K562 (cell line): Measurements from ENCODE around the gene EFCAB5. TPM values are rescaled to one million over a fixed set of nuclear protein-coding genes. Genes with fewer than 3 reads are reported as not detected.

Experiments used
- ATAC-seq: fragments of 200-7000 bp; cut with Tn5 transposase; 3 replicates; pipeline ENCODE4 v1.9.1; 2020; ENCODE audit warnings: moderate library complexity
- BruUV-seq: library from RNA; stranded (reverse); fragments of 400-500 nt; replicated peaks from 2 replicates; lab custom pipeline; 2021; lab: Mats Ljungman, UMichigan
- CTCF ChIA-PET: fragments of 300-600 bp; formaldehyde crosslinking; extraction: SDS; loops from one replicate; lab custom pipeline; 2021; ENCODE audit warnings: low intra/inter-chr PET ratio; lab: Yijun Ruan, JAX
- POLR2A ChIA-PET: fragments of 300-600, 350-650 bp; sonication (Branson Sonifier 250); formaldehyde crosslinking; extraction: SDS; loops from one replicate; lab custom pipeline; 2021; ENCODE audit warnings: antibody characterized with exemption, inconsistent platforms; lab: Yijun Ruan, JAX
- DNase-seq, 4 experiments: peaks; one replicate each; pipeline versions ENCODE4 v3.0.0 to v3.0.0-alpha.2; 2011 to 2018; ENCODE audit warnings: low spot score in 3 of 4, mixed read lengths in 3 of 4; ENCODE audit errors: extremely low read depth in 1 of 4
- FAIRE-seq: peaks from 2 replicates; lab custom pipeline; 2011; peaks lifted over from hg19 to GRCh38; lab: Jason Lieb, UNC
- H2AFZ ChIP-seq: 2 replicates; pipeline ENCODE4 v1.6.0; 2011; ENCODE audit warnings: low read depth, low read length, control low read depth, inconsistent platforms
- H3K27ac ChIP-seq: fragments of 200-600 bp; 3 replicates; pipeline ENCODE4 v1.8.0; 2011; ENCODE audit warnings: low read depth, mild to moderate bottlenecking, control low read depth, inconsistent platforms, low read length, moderate library complexity, mixed read lengths; ENCODE audit errors: extremely low read depth
- H3K27me3 ChIP-seq, 2 experiments: fragments of 300-600 bp in 1 of 2; 2 replicates in 1 of 2; 3 replicates in 1 of 2; pipeline versions ENCODE4 v1.6.0 to v1.8.0; 2011; ENCODE audit warnings: inconsistent platforms in 2 of 2, low read length in 2 of 2, mild to moderate bottlenecking in 1 of 2, mixed read lengths in 1 of 2, moderate library complexity in 1 of 2; ENCODE audit not compliant: control insufficient read depth in 2 of 2, insufficient read depth in 2 of 2
- H3K36me3 ChIP-seq: fragments of 300-600 bp; 3 replicates; pipeline ENCODE4 v1.8.0; 2011; ENCODE audit warnings: mild to moderate bottlenecking, low read length, inconsistent platforms; ENCODE audit not compliant: control insufficient read depth, insufficient read depth
- H3K4me1 ChIP-seq, 2 experiments: fragments of 200-600 bp in 1 of 2; replicated peaks in 1 of 2; 2 replicates in 1 of 2; 3 replicates in 1 of 2; pipeline versions ENCODE4 v1.5.1 to v1.8.0; 2011; ENCODE audit warnings: inconsistent platforms in 2 of 2, low read length in 2 of 2, mild to moderate bottlenecking in 1 of 2, mixed read lengths in 1 of 2, moderate library complexity in 1 of 2; ENCODE audit not compliant: control insufficient read depth in 2 of 2, insufficient read depth in 2 of 2
- H3K4me2 ChIP-seq: 2 replicates; pipeline ENCODE4 v1.6.1; 2011; ENCODE audit warnings: low read length, control low read depth, inconsistent platforms, mixed read lengths; ENCODE audit not compliant: insufficient read depth
- H3K4me3 ChIP-seq: fragments of 200-600 bp; sonication (generic), shearing (Covaris generic); 2 replicates; pipeline ENCODE4 v1.5.1; 2016; ENCODE audit warnings: control low read depth, inconsistent platforms
- H3K79me2 ChIP-seq: fragments of 200-600 bp; 3 replicates; pipeline ENCODE4 v1.8.0; 2011; ENCODE audit warnings: low read length, inconsistent platforms; ENCODE audit not compliant: control insufficient read depth, insufficient read depth
- H3K9ac ChIP-seq, 2 experiments: 2 replicates each; pipeline versions ENCODE4 v1.6.0 to v1.6.1; 2011; ENCODE audit warnings: low read depth in 2 of 2, low read length in 2 of 2, control low read depth in 1 of 2, inconsistent platforms in 1 of 2, mild to moderate bottlenecking in 1 of 2, mixed read lengths in 1 of 2; ENCODE audit not compliant: insufficient read depth in 1 of 2
- H3K9me1 ChIP-seq: one replicate; pipeline ENCODE4 v1.6.0; 2011; ENCODE audit warnings: inconsistent platforms, mild to moderate bottlenecking, low read length, moderate library complexity; ENCODE audit not compliant: control insufficient read depth, insufficient read depth
- H3K9me3 ChIP-seq: replicated peaks from 2 replicates; pipeline ENCODE4 v1.5.1; 2011; ENCODE audit warnings: low read depth, low read length, inconsistent platforms; ENCODE audit not compliant: control insufficient read depth, insufficient read depth
- H4K20me1 ChIP-seq: replicated peaks from 2 replicates; pipeline ENCODE4 v1.6.1; 2011; ENCODE audit warnings: low read length, inconsistent platforms, mixed read lengths; ENCODE audit not compliant: control insufficient read depth, insufficient read depth
- CC2D1A ChIP-seq: fragments of 450-650 bp; IDR thresholded peaks from 2 replicates; pipeline ENCODE4 v1.6.1; 2017; ENCODE audit warnings: mild to moderate bottlenecking
- DACH1 ChIP-seq: fragments of 450-650 bp; IDR thresholded peaks from 2 replicates; pipeline ENCODE4 v1.6.1; 2018; ENCODE audit not compliant: partially characterized antibody
- FOXM1 ChIP-seq, 2 experiments: fragments of 450-650 bp in 1 of 2; sonication (generic) in 1 of 2; formaldehyde crosslinking in 1 of 2; IDR thresholded peaks; 2 replicates each; pipeline versions ENCODE4 v1.6.1 to v1.9.0; 2017 to 2022; ENCODE audit warnings: low read depth in 2 of 2, mild to moderate bottlenecking in 2 of 2, missing genetic modification reagents in 1 of 2, moderate library complexity in 1 of 2
- MEF2A ChIP-seq: IDR thresholded peaks from 2 replicates; pipeline ENCODE4 v1.6.1; 2011; ENCODE audit warnings: low read depth, mild to moderate bottlenecking, low read length, moderate library complexity; ENCODE audit not compliant: control insufficient read depth
- MEIS2 ChIP-seq: fragments of 450-650 bp; IDR thresholded peaks from 2 replicates; pipeline ENCODE4 v1.6.1; 2014; ENCODE audit warnings: mild to moderate bottlenecking; ENCODE audit not compliant: partially characterized antibody
- MYBL2 ChIP-seq, 2 experiments: fragments of 450-650 bp in 1 of 2; sonication (generic) in 1 of 2; formaldehyde crosslinking in 1 of 2; IDR thresholded peaks; 2 replicates each; pipeline versions ENCODE4 v1.6.1 to v1.8.1; 2017 to 2022; ENCODE audit warnings: borderline replicate concordance in 1 of 2, inconsistent platforms in 1 of 2, low read depth in 1 of 2, mild to moderate bottlenecking in 1 of 2, missing genetic modification reagents in 1 of 2, moderate library complexity in 1 of 2
- NELFE ChIP-seq: IDR thresholded peaks from 2 replicates; pipeline ENCODE4 v1.6.1; 2011; ENCODE audit warnings: mild to moderate bottlenecking; ENCODE audit not compliant: insufficient read depth, insufficient read length
- NR1H2 ChIP-seq: sonication (generic); formaldehyde crosslinking; IDR thresholded peaks from 2 replicates; pipeline ENCODE4 v1.4.0; 2020; ENCODE audit warnings: mild to moderate bottlenecking, missing genetic modification reagents
- PTRF ChIP-seq: fragments of 450-650 bp; IDR thresholded peaks from 2 replicates; pipeline ENCODE4 v1.6.1; 2016; ENCODE audit warnings: mild to moderate bottlenecking, missing genetic modification characterization, missing compliant biosample characterization
- STAT5B ChIP-seq: fragments of 250-450 bp; sonication (Bioruptor Pico); IDR thresholded peaks from 2 replicates; pipeline ENCODE4 v1.8.0; 2021; ENCODE audit warnings: mild to moderate bottlenecking, inconsistent platforms
- TRIM24 ChIP-seq, 2 experiments: fragments of 450-650 bp; IDR thresholded peaks; 2 replicates each; pipeline ENCODE4 v1.6.1; 2016
- ZNF253 ChIP-seq: fragments of 250-450 bp; sonication (Bioruptor Pico); conservative IDR thresholded peaks from 2 replicates; pipeline ENCODE4 v1.6.1; 2021; ENCODE audit warnings: mild to moderate bottlenecking
- ZNF79 ChIP-seq: fragments of 250-450 bp; sonication (Bioruptor Pico); IDR thresholded peaks from 2 replicates; pipeline ENCODE4 v1.4.0; 2020; ENCODE audit warnings: low read depth, mild to moderate bottlenecking, moderate library complexity
- WGBS: fragments of 100-300 bp; shearing (Covaris generic); methylation state at CpG from one replicate; pipeline ENCODE4 v1.1.6; 2016; ENCODE audit warnings: low coverage, mixed read lengths; ENCODE audit not compliant: insufficient coverage; ENCODE audit errors: missing lambda C conversion rate; 5-methylcytosine and 5-hydroxymethylcytosine counted together
- in situ Hi-C: fragments of 300-500 bp; cut with MboI; formaldehyde crosslinking; loops from 4 replicates; pipeline ENCODE4 v1.15.0; 2018; ENCODE audit warnings: inconsistent platforms, mixed read lengths
- intact Hi-C: fragments of 100-400 bp; cut with micrococcal nuclease; formaldehyde crosslinking; loops from 2 replicates; pipeline ENCODE4 v1.14.2; 2022
- polyA plus RNA-seq, 8 experiments: library from polyadenylated mRNA; depleted of rRNA in 4 of 8; stranded (reverse) in 5 of 8; unstranded in 3 of 8; fragments of >200 nt; fragmentation: Nextera tagmentation in 2 of 8; fragmentation: Illumina TruSeq in 1 of 8; extraction: Ambion mirVana in 2 of 8; extraction: Trizol in 1 of 8; gene quantifications; 2 replicates each; pipeline versions ENCODE4 v1.2.1 to v1.2.3, GENCODE V29; 2011 to 2014; ENCODE audit warnings: inconsistent platforms in 1 of 8, missing spikeins in 1 of 8
- total RNA-seq, 7 experiments: library from RNA; depleted of rRNA in 6 of 7; stranded (reverse); fragments of >200 nt in 6 of 7; fragmentation: Illumina TruSeq in 2 of 7; extraction: Trizol in 2 of 7; gene quantifications; 2 replicates each; pipeline versions ENCODE4 v1.2.1 to v1.2.3, GENCODE V29; 2011 to 2021; ENCODE audit warnings: low replicate concordance in 1 of 7
- TF ChIP-seq, protein P1 (sequence below): fragments of 450-650 bp; IDR thresholded peaks from 2 replicates; pipeline ENCODE4 v1.6.1; 2016; ENCODE audit warnings: mild to moderate bottlenecking

EFCAB5 gene
- total and polyA plus RNA-seq, 9 of the 15 experiments (the other 6 are each of a cell fraction or from before 2014, with no cell fraction given) = 0.06 to 0.11 TPM; not detected in 7

DNA sequence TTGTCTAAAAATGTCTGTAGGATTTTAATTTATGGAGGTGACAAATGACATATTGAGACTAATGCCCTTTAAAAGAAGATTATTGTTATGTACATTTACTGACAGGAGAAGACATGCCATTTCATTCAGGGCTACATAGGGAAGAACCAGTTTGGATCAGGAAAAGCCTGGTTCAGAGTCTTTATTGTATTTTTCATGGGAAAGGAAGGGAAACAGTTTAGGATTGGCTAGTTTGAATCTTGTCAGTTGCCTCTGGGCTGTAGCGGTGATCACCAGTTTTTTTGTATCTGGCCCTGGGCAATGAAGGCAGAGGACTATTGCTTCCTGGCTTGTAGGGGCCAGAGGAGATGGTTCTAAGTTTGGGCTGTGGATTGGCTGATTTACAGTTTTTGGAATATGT is 206.9 kb downstream of the EFCAB5 start:
- FAIRE-seq = no peak
- ChIA-PET CTCF (no interaction called here), POLR2A (interaction anchor here (1.5 kb wide), 1 partner anchor 8 kb away, joined by 4 read pairs; no protein-coding TSS in a partner anchor)
- Histone ChIP-seq H3K27me3 (no peaks in the 10 kb centered on the region), H3K9ac (no peak overlapping the region), H4K20me1 (no peaks in the 10 kb centered on the region), H3K9me1 (no peaks in the 10 kb centered on the region), H3K4me1 (peaks cover 0 to 6% of the 10 kb centered on the region in 2 experiments; a peak in 2 of 5 replicates), H3K4me2 (no peak overlapping the region), H3K4me3 (no peak overlapping the region), H3K9me3 (no peaks in the 10 kb centered on the region), H3K36me3 (peaks cover 35% of the 10 kb centered on the region; the same call in 1 of the 3 replicates), H3K27ac (no peak overlapping the region; the same call in 2 of the 3 replicates), H2AFZ (no peak overlapping the region), H3K79me2 (peaks cover 59% of the 10 kb centered on the region)
- 100% methylated on average over 1 of the region's 1 CpG for WGBS
- no TSS peak for BruUV-seq
- 0 out of 3 replicates have a peak, but pooled peaks have one; percentile 27 for ATAC-seq
- intact Hi-C loops = no loop called here
- in situ Hi-C loops = no loop called here
- peak in 1 of 4 experiments; percentile 8 for DNase-seq
- TF ChIP-seq ZNF253 (CRISPR knock-in tag) = no peak
- no peak for TF ChIP-seq STAT5B (CRISPR knock-in tag)
- peak; percentile 79 for TF ChIP-seq MYBL2 (IDR thresholded peaks at IDR 0.05; ENCODE audit: low read depth)
- TF ChIP-seq MYBL2 (CRISPR knock-in tag; IDR thresholded peaks at IDR 0.05; ENCODE audit: borderline replicate concordance) = no peak
- peak; percentile 50; the same call in 1 of the 2 replicates for TF ChIP-seq CC2D1A
- no peak for TF ChIP-seq ZNF79 (CRISPR knock-in tag)
- TF ChIP-seq TRIM24 (IDR thresholded peaks at IDR 0.05) = no peak
- no peak for TF ChIP-seq PTRF
- no peak for TF ChIP-seq MEF2A
- no peak for TF ChIP-seq NELFE
- peak; percentile 70 for TF ChIP-seq FOXM1 (IDR thresholded peaks at IDR 0.05; ENCODE audit: low read depth)
- no peak for TF ChIP-seq FOXM1 (CRISPR knock-in tag; IDR thresholded peaks at IDR 0.05; ENCODE audit: low read depth)
- TF ChIP-seq MEIS2 = peak; percentile 19
- TF ChIP-seq, protein P1, sequence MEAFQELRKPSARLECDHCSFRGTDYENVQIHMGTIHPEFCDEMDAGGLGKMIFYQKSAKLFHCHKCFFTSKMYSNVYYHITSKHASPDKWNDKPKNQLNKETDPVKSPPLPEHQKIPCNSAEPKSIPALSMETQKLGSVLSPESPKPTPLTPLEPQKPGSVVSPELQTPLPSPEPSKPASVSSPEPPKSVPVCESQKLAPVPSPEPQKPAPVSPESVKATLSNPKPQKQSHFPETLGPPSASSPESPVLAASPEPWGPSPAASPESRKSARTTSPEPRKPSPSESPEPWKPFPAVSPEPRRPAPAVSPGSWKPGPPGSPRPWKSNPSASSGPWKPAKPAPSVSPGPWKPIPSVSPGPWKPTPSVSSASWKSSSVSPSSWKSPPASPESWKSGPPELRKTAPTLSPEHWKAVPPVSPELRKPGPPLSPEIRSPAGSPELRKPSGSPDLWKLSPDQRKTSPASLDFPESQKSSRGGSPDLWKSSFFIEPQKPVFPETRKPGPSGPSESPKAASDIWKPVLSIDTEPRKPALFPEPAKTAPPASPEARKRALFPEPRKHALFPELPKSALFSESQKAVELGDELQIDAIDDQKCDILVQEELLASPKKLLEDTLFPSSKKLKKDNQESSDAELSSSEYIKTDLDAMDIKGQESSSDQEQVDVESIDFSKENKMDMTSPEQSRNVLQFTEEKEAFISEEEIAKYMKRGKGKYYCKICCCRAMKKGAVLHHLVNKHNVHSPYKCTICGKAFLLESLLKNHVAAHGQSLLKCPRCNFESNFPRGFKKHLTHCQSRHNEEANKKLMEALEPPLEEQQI = no peak
- TF ChIP-seq DACH1 = no peak
- no peak for TF ChIP-seq NR1H2 (CRISPR knock-in tag)
